ENCODE results near the gene HAVCR2.

DNA sequence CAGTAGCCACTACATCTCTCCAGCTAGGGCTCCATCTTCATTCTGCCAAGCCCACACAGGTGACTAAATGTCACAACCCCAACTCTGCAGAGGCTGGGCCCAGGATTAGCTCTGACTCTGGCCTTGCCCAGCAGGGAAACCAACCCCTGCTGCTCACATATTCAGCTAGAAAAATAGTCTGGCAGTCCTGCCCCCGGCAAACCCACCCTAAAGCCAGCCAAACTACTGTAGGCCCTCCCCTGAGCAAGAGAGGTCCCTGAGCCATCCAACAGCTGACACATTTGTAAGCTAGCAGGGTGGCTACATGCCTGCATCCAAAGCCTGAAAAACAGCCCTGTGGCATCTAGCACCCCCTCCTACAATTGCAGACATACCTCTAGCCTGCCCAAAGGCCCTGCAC, 11.3 kb upstream of the HAVCR2 start:
- TF ChIP-seq, protein P1, sequence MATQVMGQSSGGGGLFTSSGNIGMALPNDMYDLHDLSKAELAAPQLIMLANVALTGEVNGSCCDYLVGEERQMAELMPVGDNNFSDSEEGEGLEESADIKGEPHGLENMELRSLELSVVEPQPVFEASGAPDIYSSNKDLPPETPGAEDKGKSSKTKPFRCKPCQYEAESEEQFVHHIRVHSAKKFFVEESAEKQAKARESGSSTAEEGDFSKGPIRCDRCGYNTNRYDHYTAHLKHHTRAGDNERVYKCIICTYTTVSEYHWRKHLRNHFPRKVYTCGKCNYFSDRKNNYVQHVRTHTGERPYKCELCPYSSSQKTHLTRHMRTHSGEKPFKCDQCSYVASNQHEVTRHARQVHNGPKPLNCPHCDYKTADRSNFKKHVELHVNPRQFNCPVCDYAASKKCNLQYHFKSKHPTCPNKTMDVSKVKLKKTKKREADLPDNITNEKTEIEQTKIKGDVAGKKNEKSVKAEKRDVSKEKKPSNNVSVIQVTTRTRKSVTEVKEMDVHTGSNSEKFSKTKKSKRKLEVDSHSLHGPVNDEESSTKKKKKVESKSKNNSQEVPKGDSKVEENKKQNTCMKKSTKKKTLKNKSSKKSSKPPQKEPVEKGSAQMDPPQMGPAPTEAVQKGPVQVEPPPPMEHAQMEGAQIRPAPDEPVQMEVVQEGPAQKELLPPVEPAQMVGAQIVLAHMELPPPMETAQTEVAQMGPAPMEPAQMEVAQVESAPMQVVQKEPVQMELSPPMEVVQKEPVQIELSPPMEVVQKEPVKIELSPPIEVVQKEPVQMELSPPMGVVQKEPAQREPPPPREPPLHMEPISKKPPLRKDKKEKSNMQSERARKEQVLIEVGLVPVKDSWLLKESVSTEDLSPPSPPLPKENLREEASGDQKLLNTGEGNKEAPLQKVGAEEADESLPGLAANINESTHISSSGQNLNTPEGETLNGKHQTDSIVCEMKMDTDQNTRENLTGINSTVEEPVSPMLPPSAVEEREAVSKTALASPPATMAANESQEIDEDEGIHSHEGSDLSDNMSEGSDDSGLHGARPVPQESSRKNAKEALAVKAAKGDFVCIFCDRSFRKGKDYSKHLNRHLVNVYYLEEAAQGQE (IDR thresholded peaks at IDR 0.05; ENCODE audit: insufficient read depth in 1 of 2, low read depth in 2 of 2, low read length in 1 of 2), result no peak
- TF ChIP-seq, protein P2, sequence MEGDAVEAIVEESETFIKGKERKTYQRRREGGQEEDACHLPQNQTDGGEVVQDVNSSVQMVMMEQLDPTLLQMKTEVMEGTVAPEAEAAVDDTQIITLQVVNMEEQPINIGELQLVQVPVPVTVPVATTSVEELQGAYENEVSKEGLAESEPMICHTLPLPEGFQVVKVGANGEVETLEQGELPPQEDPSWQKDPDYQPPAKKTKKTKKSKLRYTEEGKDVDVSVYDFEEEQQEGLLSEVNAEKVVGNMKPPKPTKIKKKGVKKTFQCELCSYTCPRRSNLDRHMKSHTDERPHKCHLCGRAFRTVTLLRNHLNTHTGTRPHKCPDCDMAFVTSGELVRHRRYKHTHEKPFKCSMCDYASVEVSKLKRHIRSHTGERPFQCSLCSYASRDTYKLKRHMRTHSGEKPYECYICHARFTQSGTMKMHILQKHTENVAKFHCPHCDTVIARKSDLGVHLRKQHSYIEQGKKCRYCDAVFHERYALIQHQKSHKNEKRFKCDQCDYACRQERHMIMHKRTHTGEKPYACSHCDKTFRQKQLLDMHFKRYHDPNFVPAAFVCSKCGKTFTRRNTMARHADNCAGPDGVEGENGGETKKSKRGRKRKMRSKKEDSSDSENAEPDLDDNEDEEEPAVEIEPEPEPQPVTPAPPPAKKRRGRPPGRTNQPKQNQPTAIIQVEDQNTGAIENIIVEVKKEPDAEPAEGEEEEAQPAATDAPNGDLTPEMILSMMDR (IDR thresholded peaks at IDR 0.05), result no peak

All from Panc1 (cell line).